GM12874 (cell line): ENCODE results near the gene MICALL1.

Source experiments
- TF ChIP-seq, protein P1 (sequence below): IDR thresholded peaks from 2 replicates; pipeline ENCODE4 v1.5.1; 2011; ENCODE audit warnings: low read depth, mild to moderate bottlenecking, control low read depth, low read length, moderate library complexity; ENCODE audit not compliant: insufficient read depth

The MICALL1 gene

DNA sequence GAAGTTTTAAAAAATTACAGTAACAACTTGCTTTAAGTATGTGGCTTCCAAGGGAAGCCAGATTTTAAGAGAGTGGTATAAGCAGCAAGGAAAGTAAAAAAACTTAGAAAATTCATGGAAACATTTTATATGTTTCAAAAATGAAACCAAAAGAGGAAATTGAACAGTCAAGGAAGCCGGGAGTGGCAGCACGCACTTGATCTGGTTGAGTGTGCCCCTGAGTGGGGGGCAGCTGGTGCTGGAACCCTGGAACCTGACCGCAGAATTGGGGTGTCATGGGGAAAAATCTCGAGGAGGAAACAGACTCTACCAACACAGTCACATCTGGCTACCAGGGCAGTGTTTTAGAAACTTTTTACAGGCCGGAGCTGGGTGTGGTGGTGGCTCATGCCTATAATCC, 14.0 kb downstream of the MICALL1 start:
- TF ChIP-seq, protein P1, sequence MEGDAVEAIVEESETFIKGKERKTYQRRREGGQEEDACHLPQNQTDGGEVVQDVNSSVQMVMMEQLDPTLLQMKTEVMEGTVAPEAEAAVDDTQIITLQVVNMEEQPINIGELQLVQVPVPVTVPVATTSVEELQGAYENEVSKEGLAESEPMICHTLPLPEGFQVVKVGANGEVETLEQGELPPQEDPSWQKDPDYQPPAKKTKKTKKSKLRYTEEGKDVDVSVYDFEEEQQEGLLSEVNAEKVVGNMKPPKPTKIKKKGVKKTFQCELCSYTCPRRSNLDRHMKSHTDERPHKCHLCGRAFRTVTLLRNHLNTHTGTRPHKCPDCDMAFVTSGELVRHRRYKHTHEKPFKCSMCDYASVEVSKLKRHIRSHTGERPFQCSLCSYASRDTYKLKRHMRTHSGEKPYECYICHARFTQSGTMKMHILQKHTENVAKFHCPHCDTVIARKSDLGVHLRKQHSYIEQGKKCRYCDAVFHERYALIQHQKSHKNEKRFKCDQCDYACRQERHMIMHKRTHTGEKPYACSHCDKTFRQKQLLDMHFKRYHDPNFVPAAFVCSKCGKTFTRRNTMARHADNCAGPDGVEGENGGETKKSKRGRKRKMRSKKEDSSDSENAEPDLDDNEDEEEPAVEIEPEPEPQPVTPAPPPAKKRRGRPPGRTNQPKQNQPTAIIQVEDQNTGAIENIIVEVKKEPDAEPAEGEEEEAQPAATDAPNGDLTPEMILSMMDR = no peak

DNA sequence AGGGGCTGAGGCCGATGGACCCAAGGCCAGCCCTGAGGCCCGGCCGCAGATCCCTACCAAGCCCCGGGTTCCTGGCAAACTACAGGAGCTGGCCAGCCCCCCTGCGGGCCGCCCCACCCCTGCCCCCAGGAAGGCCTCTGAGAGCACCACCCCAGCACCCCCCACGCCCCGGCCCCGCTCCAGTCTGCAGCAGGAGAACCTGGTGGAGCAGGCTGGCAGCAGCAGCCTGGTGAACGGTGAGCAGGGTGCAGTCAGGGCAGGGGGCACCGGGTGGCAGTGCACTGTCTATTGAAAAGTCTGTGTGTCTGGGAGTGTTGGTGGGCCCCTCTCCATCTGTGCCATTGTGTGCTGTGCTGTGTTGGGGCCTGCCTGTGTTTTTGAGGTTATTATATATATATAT, 16.1 kb downstream of the MICALL1 start:
- TF ChIP-seq, protein P1 = no peak

DNA sequence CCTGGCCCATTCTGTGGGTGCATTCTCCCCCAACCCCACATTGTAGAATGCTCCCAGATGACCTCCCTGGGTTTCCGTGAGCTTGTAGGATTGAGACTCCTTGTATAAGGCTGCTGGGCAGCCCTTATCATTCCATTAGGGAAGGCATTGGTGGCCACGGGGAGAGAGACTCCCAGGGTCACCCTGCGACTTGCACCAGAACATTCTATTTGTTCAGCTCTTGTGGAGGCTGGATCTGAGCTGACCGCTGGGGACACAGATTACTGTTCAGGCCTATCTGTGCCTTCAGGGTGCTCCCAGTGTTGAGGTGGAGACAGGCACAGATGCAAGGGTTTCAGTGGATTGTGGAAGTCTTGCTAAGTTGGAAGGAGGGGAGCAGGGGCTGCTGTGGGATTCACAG, 17.8 kb downstream of the MICALL1 start:
- TF ChIP-seq, protein P1 = no peak

DNA sequence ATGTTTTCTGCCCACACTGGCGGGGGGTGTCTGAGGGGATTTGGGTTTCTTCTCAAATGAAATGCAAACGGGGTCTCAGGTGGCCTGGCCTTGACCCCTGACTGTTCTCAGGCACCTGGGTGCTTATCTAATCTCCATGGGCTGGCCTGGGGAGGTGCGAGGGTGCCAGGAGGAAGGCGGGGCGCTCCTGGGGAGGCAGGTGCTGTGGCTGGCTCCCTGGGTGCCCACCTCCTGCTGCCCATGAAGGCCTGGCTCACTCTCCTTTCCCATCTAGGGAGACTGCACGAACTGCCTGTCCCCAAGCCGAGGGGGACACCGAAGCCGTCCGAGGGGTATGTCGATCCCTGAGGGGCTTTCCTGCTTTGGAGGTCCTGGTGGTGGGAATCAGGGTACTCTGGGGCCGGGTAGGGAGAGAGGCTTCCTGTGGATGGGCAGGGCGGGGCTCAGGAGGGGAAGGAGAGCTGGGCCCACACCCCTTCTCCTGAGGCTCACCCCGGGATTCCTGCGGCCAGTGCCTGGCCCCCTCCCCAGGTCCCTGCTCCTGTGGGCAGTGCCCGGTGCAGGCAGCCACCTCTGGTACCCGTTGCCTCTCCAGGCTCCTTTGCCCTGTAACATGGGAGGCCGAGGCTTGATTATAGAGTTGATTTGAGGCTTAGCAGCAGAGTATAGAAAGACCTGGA, 18.4 kb downstream of the MICALL1 start:
- TF ChIP-seq, protein P1 = no peak

DNA sequence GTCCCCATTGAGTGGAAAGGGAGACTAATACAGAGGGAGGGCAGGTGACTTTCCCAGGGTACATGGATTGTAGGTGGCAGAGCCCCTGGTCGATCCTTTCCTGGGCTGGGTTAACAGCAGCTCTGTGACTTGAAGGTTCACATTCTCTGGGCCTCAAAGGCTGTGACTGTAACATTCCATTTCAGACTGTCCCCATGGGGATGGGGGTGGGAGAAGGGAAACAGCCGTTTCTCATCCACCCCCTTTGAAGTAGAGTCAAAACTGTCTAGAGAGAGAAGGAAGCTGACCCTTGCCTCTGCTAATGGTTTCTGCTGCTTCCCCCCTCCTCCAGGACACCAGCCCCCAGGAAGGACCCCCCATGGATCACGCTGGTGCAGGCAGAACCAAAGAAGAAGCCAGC, 19.2 kb downstream of the MICALL1 start:
- TF ChIP-seq, protein P1 = no peak

DNA sequence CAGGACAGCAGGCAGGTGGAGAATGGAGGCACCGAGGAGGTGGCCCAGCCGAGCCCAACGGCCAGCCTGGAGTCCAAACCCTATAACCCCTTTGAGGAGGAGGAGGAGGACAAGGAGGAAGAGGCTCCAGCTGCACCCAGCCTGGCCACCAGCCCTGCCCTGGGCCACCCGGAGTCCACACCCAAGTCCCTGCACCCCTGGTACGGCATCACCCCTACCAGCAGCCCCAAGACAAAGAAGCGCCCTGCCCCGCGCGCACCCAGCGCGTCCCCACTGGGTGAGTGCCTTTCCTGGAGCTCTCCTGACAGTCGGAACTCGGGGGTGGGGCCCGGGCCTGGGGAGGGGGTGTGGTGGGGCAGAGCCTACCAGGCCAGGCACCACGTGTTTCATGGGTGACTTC, 19.7 kb downstream of the MICALL1 start:
- TF ChIP-seq, protein P1 = no peak

DNA sequence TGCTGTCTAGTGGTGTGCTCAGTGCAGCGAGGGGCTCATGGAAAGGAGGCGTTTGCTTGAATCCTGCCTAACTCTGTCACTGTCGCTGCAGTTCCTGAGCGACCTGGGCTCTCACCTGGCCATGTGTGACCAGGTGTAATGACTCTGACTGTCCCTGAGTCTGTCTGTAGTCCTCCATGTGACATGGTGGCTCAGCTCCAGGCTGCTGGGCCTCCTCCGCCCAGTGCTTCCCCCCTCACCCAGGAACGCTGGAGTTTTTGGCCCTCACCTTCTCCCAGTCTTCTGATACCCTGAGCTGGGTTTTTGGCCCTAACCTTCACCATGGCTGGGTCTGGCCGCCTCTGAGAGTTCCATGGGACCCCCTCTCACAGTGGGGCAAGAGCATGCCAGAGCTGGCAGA, 20.3 kb downstream of the MICALL1 start:
- TF ChIP-seq, protein P1 = no peak
